Measurements from ENCODE around the gene SLIT3.

- TF ChIP-seq, protein P1, sequence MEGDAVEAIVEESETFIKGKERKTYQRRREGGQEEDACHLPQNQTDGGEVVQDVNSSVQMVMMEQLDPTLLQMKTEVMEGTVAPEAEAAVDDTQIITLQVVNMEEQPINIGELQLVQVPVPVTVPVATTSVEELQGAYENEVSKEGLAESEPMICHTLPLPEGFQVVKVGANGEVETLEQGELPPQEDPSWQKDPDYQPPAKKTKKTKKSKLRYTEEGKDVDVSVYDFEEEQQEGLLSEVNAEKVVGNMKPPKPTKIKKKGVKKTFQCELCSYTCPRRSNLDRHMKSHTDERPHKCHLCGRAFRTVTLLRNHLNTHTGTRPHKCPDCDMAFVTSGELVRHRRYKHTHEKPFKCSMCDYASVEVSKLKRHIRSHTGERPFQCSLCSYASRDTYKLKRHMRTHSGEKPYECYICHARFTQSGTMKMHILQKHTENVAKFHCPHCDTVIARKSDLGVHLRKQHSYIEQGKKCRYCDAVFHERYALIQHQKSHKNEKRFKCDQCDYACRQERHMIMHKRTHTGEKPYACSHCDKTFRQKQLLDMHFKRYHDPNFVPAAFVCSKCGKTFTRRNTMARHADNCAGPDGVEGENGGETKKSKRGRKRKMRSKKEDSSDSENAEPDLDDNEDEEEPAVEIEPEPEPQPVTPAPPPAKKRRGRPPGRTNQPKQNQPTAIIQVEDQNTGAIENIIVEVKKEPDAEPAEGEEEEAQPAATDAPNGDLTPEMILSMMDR (IDR thresholded peaks at IDR 0.05) = no peak
- no peak for TF ChIP-seq POLR2A (IDR thresholded peaks at IDR 0.05)
These were observed 633.6 kb downstream of the SLIT3 start for GRCh38 chr5:168667301-168667840.

Data from Peyer's patch (tissue), 4 donors.